IPS-20b (cell line): Measurements from ENCODE around the gene STC2.

Experiments
- H3K27ac ChIP-seq: one replicate; pipeline ENCODE4 v1.5.1; 2013; ENCODE audit warnings: low read length
- H3K27me3 ChIP-seq: 2 replicates; pipeline ENCODE4 v1.6.1; 2013; ENCODE audit warnings: mild to moderate bottlenecking, low read length, inconsistent platforms; ENCODE audit not compliant: insufficient read depth
- H3K36me3 ChIP-seq: 2 replicates; pipeline ENCODE4 v1.6.1; 2013; ENCODE audit warnings: low read depth, mild to moderate bottlenecking, inconsistent platforms, low read length, moderate library complexity; ENCODE audit not compliant: insufficient read depth
- H3K4me1 ChIP-seq: 2 replicates; pipeline ENCODE4 v1.6.1; 2013; ENCODE audit warnings: mild to moderate bottlenecking, control low read depth, inconsistent platforms, low read length, moderate library complexity; ENCODE audit not compliant: insufficient read depth
- H3K4me3 ChIP-seq: 2 replicates; pipeline ENCODE4 v1.5.1; 2013; ENCODE audit warnings: mild to moderate bottlenecking, low read length, inconsistent platforms
- H3K9ac ChIP-seq: 2 replicates; pipeline ENCODE4 v1.6.1; 2013; ENCODE audit warnings: low read depth, mild to moderate bottlenecking, inconsistent platforms, low read length, moderate library complexity
- H3K9me3 ChIP-seq: 2 replicates; pipeline ENCODE4 v1.6.1; 2013; ENCODE audit warnings: mild to moderate bottlenecking, low read depth, low read length, inconsistent platforms; ENCODE audit not compliant: insufficient read depth

STC2 gene

DNA sequence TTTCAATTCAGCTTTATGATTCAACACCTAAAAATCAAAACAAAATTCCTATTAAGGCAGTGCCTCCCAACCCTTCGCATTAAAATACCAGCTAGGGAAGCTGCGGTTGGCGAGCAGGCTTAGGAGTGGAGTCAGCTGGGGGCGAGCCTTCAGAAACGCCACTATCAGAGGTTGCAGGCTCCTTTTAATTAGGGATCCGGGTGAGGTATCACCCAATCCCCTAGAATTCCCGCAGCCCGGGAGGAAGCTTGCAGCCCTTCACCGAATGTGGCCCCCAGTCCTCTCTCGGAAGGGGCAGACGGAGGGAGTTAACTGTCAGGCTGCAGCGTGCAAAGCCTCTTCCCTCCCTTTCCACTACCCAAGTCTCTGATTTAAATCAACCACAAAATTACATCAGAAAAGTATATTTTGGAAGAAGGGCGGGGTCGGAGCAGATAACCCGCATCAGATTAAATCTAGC, 1.7 kb downstream of the STC2 start:
- no peak overlapping the region for H3K27ac ChIP-seq
- no peaks in the 10 kb centered on the region for H3K9me3 ChIP-seq
- H3K36me3 ChIP-seq = peaks cover 44% of the 10 kb centered on the region
- H3K9ac ChIP-seq = peak overlapping the region; percentile 86
- peaks cover 63% of the 10 kb centered on the region for H3K27me3 ChIP-seq
- H3K4me3 ChIP-seq = peak overlapping the region; percentile 80
- peaks cover 16% of the 10 kb centered on the region for H3K4me1 ChIP-seq

GRCh38 chr5:173325091-173325698, 3.0 kb downstream of the STC2 start:
- Histone ChIP-seq H3K27ac (no peak overlapping the region), H3K4me1 (peaks cover 8% of the 10 kb centered on the region; the same call in 1 of the 2 replicates), H3K36me3 (peaks cover 57% of the 10 kb centered on the region), H3K27me3 (peaks cover 50% of the 10 kb centered on the region), H3K9me3 (no peaks in the 10 kb centered on the region), H3K9ac (no peak overlapping the region), H3K4me3 (no peak overlapping the region; the same call in 1 of the 2 replicates)

- H3K4me1 ChIP-seq = peaks cover 8% of the 10 kb centered on the region; the same call in 1 of the 2 replicates
Measured at GRCh38 chr5:173324115-173325001, 3.9 kb downstream of the STC2 start.

GRCh38 chr5:173323799-173324114, 4.5 kb downstream of the STC2 start:
- no peak overlapping the region for H3K27ac ChIP-seq
- no peaks in the 10 kb centered on the region for H3K9me3 ChIP-seq
- no peak overlapping the region for H3K9ac ChIP-seq
- H3K4me3 ChIP-seq = no peak overlapping the region
- peaks cover 71% of the 10 kb centered on the region for H3K36me3 ChIP-seq
- H3K4me1 ChIP-seq = peaks cover 8% of the 10 kb centered on the region; the same call in 1 of the 2 replicates
- peaks cover 39% of the 10 kb centered on the region for H3K27me3 ChIP-seq

More at GRCh38 chr5:173324115-173325001, 3.9 kb downstream of the STC2 start:
- no peaks in the 10 kb centered on the region for H3K9me3 ChIP-seq
- H3K27ac ChIP-seq = no peak overlapping the region
- no peak overlapping the region for H3K9ac ChIP-seq
- no peak overlapping the region for H3K4me3 ChIP-seq
- peaks cover 65% of the 10 kb centered on the region for H3K36me3 ChIP-seq
- H3K27me3 ChIP-seq = peaks cover 45% of the 10 kb centered on the region

- Histone ChIP-seq H3K4me1 (peaks cover 8% of the 10 kb centered on the region; the same call in 1 of the 2 replicates), H3K36me3 (peaks cover 76% of the 10 kb centered on the region), H3K27me3 (peaks cover 34% of the 10 kb centered on the region), H3K9me3 (no peaks in the 10 kb centered on the region), H3K9ac (no peak overlapping the region), H3K4me3 (no peak overlapping the region), H3K27ac (no peak overlapping the region)
Measured at GRCh38 chr5:173323106-173323798, 5.0 kb downstream of the STC2 start.

GRCh38 chr5:173321886-173322285, 6.3 kb downstream of the STC2 start:
- no peak overlapping the region for H3K4me3 ChIP-seq
- H3K9ac ChIP-seq = no peak overlapping the region
- no peaks in the 10 kb centered on the region for H3K9me3 ChIP-seq
- H3K27ac ChIP-seq = no peak overlapping the region
- H3K27me3 ChIP-seq = peaks cover 20% of the 10 kb centered on the region
- peaks cover 90% of the 10 kb centered on the region for H3K36me3 ChIP-seq
- peaks cover 8% of the 10 kb centered on the region; the same call in 1 of the 2 replicates for H3K4me1 ChIP-seq

GRCh38 chr5:173320259-173320658, 8.0 kb downstream of the STC2 start:
- peaks cover 96% of the 10 kb centered on the region for H3K36me3 ChIP-seq
- no peaks in the 10 kb centered on the region for H3K9me3 ChIP-seq
- H3K27me3 ChIP-seq = peaks cover 4% of the 10 kb centered on the region; the same call in 1 of the 2 replicates
- H3K4me1 ChIP-seq = peaks cover 3% of the 10 kb centered on the region; the same call in 1 of the 2 replicates
- no peak overlapping the region for H3K9ac ChIP-seq
- H3K4me3 ChIP-seq = no peak overlapping the region
- no peak overlapping the region for H3K27ac ChIP-seq

DNA sequence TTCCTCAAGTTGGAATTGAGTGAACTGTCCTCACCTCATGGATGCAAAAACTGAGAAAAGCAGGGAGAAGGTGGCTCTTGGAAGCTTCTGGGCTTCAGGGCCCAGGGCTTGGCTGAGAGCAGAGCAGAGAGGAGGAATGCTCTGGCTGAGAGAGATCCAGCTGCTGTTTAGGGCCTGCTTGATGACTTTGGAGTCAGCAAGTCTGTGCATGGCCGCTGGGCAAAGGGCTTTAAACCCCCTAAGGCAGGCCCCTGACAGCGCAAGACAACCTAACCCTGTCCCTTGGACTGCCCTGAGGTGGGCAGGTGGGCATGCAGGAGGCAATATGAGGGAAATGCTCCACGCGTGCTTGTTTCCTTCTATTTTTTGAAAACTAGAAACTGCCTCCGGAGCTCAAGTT, 8.6 kb downstream of the STC2 start:
- Histone ChIP-seq H3K27ac (no peak overlapping the region), H3K4me3 (no peak overlapping the region), H3K4me1 (peaks cover 3% of the 10 kb centered on the region; the same call in 1 of the 2 replicates), H3K36me3 (peaks cover 96% of the 10 kb centered on the region), H3K9me3 (no peaks in the 10 kb centered on the region), H3K9ac (no peak overlapping the region), H3K27me3 (no peaks in the 10 kb centered on the region)

DNA sequence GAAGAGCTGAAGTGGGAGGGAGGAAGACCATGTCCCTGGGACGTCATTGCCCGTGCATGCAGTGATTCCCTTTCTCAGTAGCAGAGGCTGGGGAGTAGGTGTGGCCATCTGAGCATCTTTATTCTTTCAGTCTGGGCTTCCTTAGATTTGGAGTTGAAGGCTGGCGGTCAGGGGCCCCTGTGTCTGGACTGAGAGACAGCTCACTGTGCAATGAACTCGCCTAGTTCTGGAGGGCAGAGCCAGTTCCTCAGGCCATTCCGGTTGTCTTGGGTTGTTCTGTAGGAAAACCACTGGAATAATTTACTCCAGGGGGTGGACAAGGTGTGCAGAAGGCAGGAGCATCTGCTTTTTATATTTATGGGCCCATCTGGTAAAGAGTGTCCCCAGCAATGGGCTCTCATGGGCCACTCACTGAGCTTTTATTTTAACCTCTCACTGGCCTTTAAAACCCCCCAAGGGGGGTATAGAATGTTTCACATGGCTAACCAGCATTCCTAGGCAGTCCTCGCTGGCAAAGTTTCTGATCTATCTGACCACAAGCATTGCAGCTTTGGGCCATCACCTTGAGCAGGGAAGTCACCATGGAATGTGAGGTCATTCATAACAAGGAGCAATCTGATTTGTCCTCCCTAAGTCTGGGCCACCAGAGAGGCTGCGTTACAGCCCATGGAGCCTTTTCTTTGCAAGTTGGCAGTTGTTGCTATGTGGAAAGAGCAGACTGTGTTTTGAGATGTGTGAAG, 9.2 kb downstream of the STC2 start:
- no peak overlapping the region for H3K9ac ChIP-seq

GRCh38 chr5:173318330-173318729, 9.9 kb downstream of the STC2 start:
- Histone ChIP-seq H3K36me3 (peaks cover 84% of the 10 kb centered on the region), H3K4me3 (no peak overlapping the region), H3K27me3 (no peaks in the 10 kb centered on the region), H3K27ac (no peak overlapping the region), H3K4me1 (peaks cover 4% of the 10 kb centered on the region; the same call in 1 of the 2 replicates), H3K9ac (no peak overlapping the region), H3K9me3 (no peaks in the 10 kb centered on the region)

More for the DNA sequence above, 9.2 kb downstream of the STC2 start:
- Histone ChIP-seq H3K27ac (no peak overlapping the region), H3K36me3 (peaks cover 91% of the 10 kb centered on the region), H3K4me1 (peaks cover 3% of the 10 kb centered on the region; the same call in 1 of the 2 replicates), H3K27me3 (no peaks in the 10 kb centered on the region), H3K9me3 (no peaks in the 10 kb centered on the region), H3K4me3 (no peak overlapping the region)

DNA sequence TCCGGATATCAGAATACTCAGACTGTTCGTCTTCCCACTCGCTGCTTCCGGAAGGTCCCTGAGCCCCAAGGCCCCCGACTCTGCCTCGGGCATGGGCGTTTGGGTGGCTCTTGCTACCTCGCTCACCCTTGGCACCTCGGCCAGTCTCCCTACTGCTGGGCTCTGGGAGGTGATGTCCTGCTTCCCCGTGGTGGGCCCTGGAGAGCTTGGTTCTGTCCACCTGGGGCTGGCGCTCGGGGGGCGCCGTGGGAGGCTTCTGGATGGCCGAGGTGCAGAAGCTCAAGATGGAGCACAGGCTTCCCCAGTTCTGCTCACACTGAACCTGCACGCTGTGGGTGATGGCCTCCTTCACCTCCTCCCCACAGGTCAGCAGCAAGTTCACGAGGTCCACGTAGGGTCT, 10.4 kb downstream of the STC2 start:
- Histone ChIP-seq H3K27me3 (no peaks in the 10 kb centered on the region), H3K36me3 (peaks cover 79% of the 10 kb centered on the region), H3K4me1 (peaks cover 8% of the 10 kb centered on the region), H3K4me3 (no peak overlapping the region), H3K9me3 (no peaks in the 10 kb centered on the region), H3K9ac (no peak overlapping the region), H3K27ac (no peak overlapping the region)
